Thoracic aorta (tissue), 2 donors: Measurements from ENCODE around the gene COL6A2. TPM values are rescaled to one million over a fixed set of nuclear protein-coding genes. Genes with fewer than 3 reads are reported as not detected.

Experiments
- ATAC-seq: fragments of 150-250 bp; one replicate; pipeline ENCODE4 v1.8.0; 2017; ENCODE audit warnings: low read depth; ENCODE audit not compliant: insufficient number of reproducible peaks, low FRiP score
- DNase-seq: peaks from one replicate; pipeline ENCODE4 v3.0.0-alpha.2; 2020; ENCODE audit warnings: low spot score
- H3K27ac ChIP-seq, 2 donors: fragments of 200-600 bp; sonication (generic); 1 replicate in 1 of 2; 2 replicates in 1 of 2; pipeline ENCODE4 v1.5.1; 2016; ENCODE audit warnings: mild to moderate bottlenecking in 2 of 2, moderate library complexity in 2 of 2
- H3K27me3 ChIP-seq: fragments of 200-600 bp; sonication (generic); replicated peaks from 2 replicates; pipeline ENCODE4 v1.6.0; 2016; ENCODE audit warnings: mild to moderate bottlenecking; ENCODE audit not compliant: insufficient read depth
- H3K36me3 ChIP-seq: fragments of 200-600 bp; sonication (generic); one replicate; pipeline ENCODE4 v1.5.1; 2016
- H3K4me1 ChIP-seq, 2 donors: fragments of 200-600 bp; sonication (generic); 1 replicate in 1 of 2; 2 replicates in 1 of 2; pipeline versions ENCODE4 v1.5.1 to v1.6.0; 2016; ENCODE audit warnings: low read depth in 2 of 2, mild to moderate bottlenecking in 1 of 2; ENCODE audit not compliant: control insufficient read depth in 1 of 2
- H3K4me3 ChIP-seq: fragments of 200-600 bp; sonication (generic); 2 replicates; pipeline ENCODE4 v1.5.1; 2016; ENCODE audit warnings: mild to moderate bottlenecking
- H3K9me3 ChIP-seq: fragments of 200-600 bp; sonication (generic); 2 replicates; pipeline ENCODE4 v1.5.1; 2016
- CTCF ChIP-seq: fragments of 200-600 bp; sonication (generic); IDR thresholded peaks from one replicate; pipeline ENCODE4 v1.5.1; 2019; ENCODE audit warnings: antibody characterized with exemption
- total RNA-seq, 2 donors: library from RNA; depleted of rRNA; stranded (reverse); fragments of >200 nt; gene quantifications; one replicate each; pipeline versions ENCODE4 v1.1.0 to v1.2.3, GENCODE V29; 2016

COL6A2 gene
- total RNA-seq, 2 donors from 2014 or later, result 1,835 to 1,885 TPM

GRCh38 chr21:46061950-46062349 is 36.0 kb upstream of the COL6A2 start:
- Histone ChIP-seq H3K4me1 (peaks cover 33 to 74% of the 10 kb centered on the region in 2 donors), H3K27ac (peak overlapping the region; percentile 92 to 94), H3K9me3 (no peaks in the 10 kb centered on the region), H3K4me3 (no peak overlapping the region), H3K36me3 (no peaks in the 10 kb centered on the region), H3K27me3 (no peaks in the 10 kb centered on the region)
- ATAC-seq, result no peak
- TF ChIP-seq CTCF, result no peak
- DNase-seq, result no peak

GRCh38 chr21:46062471-46063211 is 35.3 kb upstream of the COL6A2 start:
- Histone ChIP-seq H3K27ac (peak overlapping the region; percentile 92 to 94), H3K4me1 (peaks cover 30 to 74% of the 10 kb centered on the region in 2 donors), H3K9me3 (no peaks in the 10 kb centered on the region), H3K4me3 (no peak overlapping the region), H3K27me3 (no peaks in the 10 kb centered on the region), H3K36me3 (no peaks in the 10 kb centered on the region)
- DNase-seq (no peak), ATAC-seq (no peak)
- no peak for TF ChIP-seq CTCF

GRCh38 chr21:46063227-46063626 is 34.7 kb upstream of the COL6A2 start:
- TF ChIP-seq CTCF, result no peak
- no peaks in the 10 kb centered on the region for H3K27me3 ChIP-seq
- H3K27ac ChIP-seq, result peak overlapping the region; percentile 92 to 94
- DNase-seq, result no peak
- no peaks in the 10 kb centered on the region for H3K36me3 ChIP-seq
- H3K9me3 ChIP-seq, result no peaks in the 10 kb centered on the region
- no peak for ATAC-seq
- no peak overlapping the region for H3K4me3 ChIP-seq
- H3K4me1 ChIP-seq, result peaks cover 30 to 73% of the 10 kb centered on the region in 2 donors

GRCh38 chr21:46063734-46064680 is 33.9 kb upstream of the COL6A2 start:
- ATAC-seq, result no peak
- no peak for TF ChIP-seq CTCF
- no peak for DNase-seq
- Histone ChIP-seq H3K27me3 (no peaks in the 10 kb centered on the region), H3K4me1 (peaks cover 30 to 73% of the 10 kb centered on the region in 2 donors), H3K27ac (peak overlapping the region; percentile 90 to 94), H3K36me3 (no peaks in the 10 kb centered on the region), H3K4me3 (no peak overlapping the region), H3K9me3 (no peaks in the 10 kb centered on the region)

GRCh38 chr21:46064870-46065214 is 33.1 kb upstream of the COL6A2 start:
- no peak for TF ChIP-seq CTCF
- DNase-seq (no peak), ATAC-seq (no peak)
- H3K36me3 ChIP-seq, result no peaks in the 10 kb centered on the region
- H3K4me3 ChIP-seq, result no peak overlapping the region
- peaks cover 29 to 67% of the 10 kb centered on the region in 2 donors for H3K4me1 ChIP-seq
- H3K27ac ChIP-seq, result peak overlapping the region; percentile 90 to 97
- no peaks in the 10 kb centered on the region for H3K9me3 ChIP-seq
- H3K27me3 ChIP-seq, result no peaks in the 10 kb centered on the region
